ENCODE measurements around the gene CEBPG.

Gene CEBPG

GRCh38 chr19:33355535-33355934 lies 18.0 kb upstream of the CEBPG start:
- Histone ChIP-seq H3K9me3 (ENCODE audit: insufficient read depth, low read depth, low read length) (0 out of 2 replicates have a peak, but pooled peaks cover 7% of the 10 kb centered on the region), H3K9me2 (replicated peaks; ENCODE audit: low read depth, low read length) (no peaks in the 10 kb centered on the region), H3K36me3 (ENCODE audit: insufficient read depth, low read length) (no peaks in the 10 kb centered on the region), H3K9ac (ENCODE audit: low read depth, low read length, poor library complexity, severe bottlenecking) (no peak overlapping the region), H3K4me2 (ENCODE audit: low read depth, low read length, poor library complexity, severe bottlenecking) (no peak overlapping the region), H3K79me2 (ENCODE audit: insufficient read depth, low read length) (no peaks in the 10 kb centered on the region), H3K4me1 (ENCODE audit: insufficient read depth, low read length, poor library complexity, severe bottlenecking) (no peaks in the 10 kb centered on the region), H4K20me1 (ENCODE audit: insufficient read depth, low read length, poor library complexity, severe bottlenecking) (no peaks in the 10 kb centered on the region), H2AFZ (ENCODE audit: low read length) (no peak overlapping the region), H3K4me3 (ENCODE audit: low read length, poor library complexity, severe bottlenecking) (no peak overlapping the region), H3K27me3 (ENCODE audit: insufficient read depth, low read length, poor library complexity, severe bottlenecking) (no peaks in the 10 kb centered on the region), H3F3A (ENCODE audit: low read depth) (no peaks in the 10 kb centered on the region)
- TF ChIP-seq CTCF (conservative IDR thresholded peaks at IDR 0.05; ENCODE audit: low read length) (no peak), EZH2phosphoT487 (IDR thresholded peaks at IDR 0.05; ENCODE audit: borderline replicate concordance) (no peak)

GRCh38 chr19:33357556-33357955 lies 16.0 kb upstream of the CEBPG start:
- no peaks in the 10 kb centered on the region for H3F3A ChIP-seq (ENCODE audit: low read depth)
- H3K36me3 ChIP-seq (ENCODE audit: insufficient read depth, low read length) = no peaks in the 10 kb centered on the region
- no peaks in the 10 kb centered on the region for H3K79me2 ChIP-seq (ENCODE audit: insufficient read depth, low read length)
- H4K20me1 ChIP-seq (ENCODE audit: insufficient read depth, low read length, poor library complexity, severe bottlenecking) = no peaks in the 10 kb centered on the region
- 0 out of 2 replicates have a peak, but pooled peaks cover 7% of the 10 kb centered on the region for H3K9me3 ChIP-seq (ENCODE audit: insufficient read depth, low read depth, low read length)
- no peaks in the 10 kb centered on the region for H3K9me2 ChIP-seq (replicated peaks; ENCODE audit: low read depth, low read length)
- H3K4me1 ChIP-seq (ENCODE audit: insufficient read depth, low read length, poor library complexity, severe bottlenecking) = no peaks in the 10 kb centered on the region
- H3K9ac ChIP-seq (ENCODE audit: low read depth, low read length, poor library complexity, severe bottlenecking) = no peak overlapping the region
- H3K27me3 ChIP-seq (ENCODE audit: insufficient read depth, low read length, poor library complexity, severe bottlenecking) = no peaks in the 10 kb centered on the region
- H2AFZ ChIP-seq (ENCODE audit: low read length) = no peak overlapping the region
- TF ChIP-seq EZH2phosphoT487 (IDR thresholded peaks at IDR 0.05; ENCODE audit: borderline replicate concordance) (no peak), CTCF (conservative IDR thresholded peaks at IDR 0.05; ENCODE audit: low read length) (no peak)
- no peak overlapping the region for H3K4me3 ChIP-seq (ENCODE audit: low read length, poor library complexity, severe bottlenecking)
- no peak overlapping the region for H3K4me2 ChIP-seq (ENCODE audit: low read depth, low read length, poor library complexity, severe bottlenecking)

GRCh38 chr19:33358408-33358807 lies 15.1 kb upstream of the CEBPG start:
- no peaks in the 10 kb centered on the region for H3K9me2 ChIP-seq (replicated peaks; ENCODE audit: low read depth, low read length)
- no peaks in the 10 kb centered on the region for H3K36me3 ChIP-seq (ENCODE audit: insufficient read depth, low read length)
- no peak overlapping the region for H3K4me3 ChIP-seq (ENCODE audit: low read length, poor library complexity, severe bottlenecking)
- no peak overlapping the region for H3K9ac ChIP-seq (ENCODE audit: low read depth, low read length, poor library complexity, severe bottlenecking)
- H3K79me2 ChIP-seq (ENCODE audit: insufficient read depth, low read length) = no peaks in the 10 kb centered on the region
- no peak overlapping the region for H3K4me2 ChIP-seq (ENCODE audit: low read depth, low read length, poor library complexity, severe bottlenecking)
- no peaks in the 10 kb centered on the region for H3K27me3 ChIP-seq (ENCODE audit: insufficient read depth, low read length, poor library complexity, severe bottlenecking)
- 0 out of 2 replicates have a peak, but pooled peaks cover 7% of the 10 kb centered on the region for H3K9me3 ChIP-seq (ENCODE audit: insufficient read depth, low read depth, low read length)
- no peaks in the 10 kb centered on the region for H4K20me1 ChIP-seq (ENCODE audit: insufficient read depth, low read length, poor library complexity, severe bottlenecking)
- no peaks in the 10 kb centered on the region for H3K4me1 ChIP-seq (ENCODE audit: insufficient read depth, low read length, poor library complexity, severe bottlenecking)
- H2AFZ ChIP-seq (ENCODE audit: low read length) = no peak overlapping the region
- TF ChIP-seq EZH2phosphoT487 (IDR thresholded peaks at IDR 0.05; ENCODE audit: borderline replicate concordance) (no peak), CTCF (conservative IDR thresholded peaks at IDR 0.05; ENCODE audit: low read length) (no peak)
- no peaks in the 10 kb centered on the region for H3F3A ChIP-seq (ENCODE audit: low read depth)

Measured in Loucy (cell line).